LNCAP (cell line): ENCODE data around the gene CAPN2.

ENCODE experiments used
- CTCF ChIP-seq: fragments of 450-650 bp; IDR thresholded peaks from 2 replicates; pipeline ENCODE4 v1.5.1; 2017; ENCODE audit warnings: mild to moderate bottlenecking

CAPN2 gene

GRCh38 chr1:223803211-223803610 lies 90.9 kb downstream of the CAPN2 start:
- TF ChIP-seq CTCF, result no peak

- no peak for TF ChIP-seq CTCF
Measured at GRCh38 chr1:223810586-223810985, 98.2 kb downstream of the CAPN2 start.

GRCh38 chr1:223811634-223812101 lies 99.3 kb downstream of the CAPN2 start:
- peak; percentile 70 for TF ChIP-seq CTCF

GRCh38 chr1:223813645-223814044 lies 101.3 kb downstream of the CAPN2 start:
- no peak for TF ChIP-seq CTCF

- TF ChIP-seq CTCF, result no peak
Measured at GRCh38 chr1:223815020-223815853, 102.9 kb downstream of the CAPN2 start.

GRCh38 chr1:223815865-223816264 lies 103.5 kb downstream of the CAPN2 start:
- TF ChIP-seq CTCF, result no peak

GRCh38 chr1:223819730-223820514 lies 107.6 kb downstream of the CAPN2 start:
- TF ChIP-seq CTCF, result no peak
